Coronary artery (tissue), 2 donors: ENCODE data around the gene NEURL2.
A peak's percentile ranks its signal among the peaks of the same experiment; 100 is the strongest.

Source experiments
- DNase-seq: peaks from one replicate; pipeline ENCODE4 v3.0.0-alpha.2; 2017; ENCODE audit warnings: low spot score
- H3K27ac ChIP-seq, 2 donors: fragments of 200-600 bp; sonication (generic); one replicate each; pipeline ENCODE4 v1.5.1; 2016 to 2019
- H3K4me3 ChIP-seq: fragments of 200-600 bp; sonication (generic); 2 replicates; pipeline ENCODE4 v1.5.1; 2016; ENCODE audit warnings: mild to moderate bottlenecking, moderate library complexity
- CTCF ChIP-seq: fragments of 200-600 bp; sonication (generic); IDR thresholded peaks from one replicate; pipeline ENCODE4 v1.5.1; 2019; ENCODE audit warnings: antibody characterized with exemption

Gene NEURL2

GRCh38 chr20:45848969-45849582 lies 41.9 kb downstream of the NEURL2 start:
- no peak overlapping the region for H3K27ac ChIP-seq
- DNase-seq, result no peak
- no peak for TF ChIP-seq CTCF

DNA sequence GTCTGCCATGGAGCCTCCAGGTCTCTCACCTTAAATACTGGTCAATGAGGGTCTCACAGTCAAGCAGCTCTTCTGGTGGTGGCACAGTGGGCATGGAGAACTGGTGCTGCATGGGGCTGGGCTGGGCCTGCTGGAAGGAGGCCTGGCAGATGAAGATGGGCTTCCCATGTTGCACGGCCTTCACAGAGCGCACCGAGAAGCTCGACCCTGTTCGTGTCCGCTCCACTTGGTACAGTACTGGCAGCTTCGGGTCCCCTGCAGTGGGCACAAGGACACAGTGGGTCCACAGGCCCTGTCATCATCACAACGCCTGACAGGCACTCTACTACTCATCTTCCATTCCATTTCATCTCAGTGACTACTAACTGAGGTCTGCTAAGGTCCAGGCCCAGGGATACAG lies 42.6 kb downstream of the NEURL2 start:
- DNase-seq, result no peak
- Histone ChIP-seq H3K27ac (no peak overlapping the region), H3K4me3 (no peak overlapping the region)
- no peak for TF ChIP-seq CTCF

More at GRCh38 chr20:45848969-45849582, 41.9 kb downstream of the NEURL2 start:
- H3K4me3 ChIP-seq, result no peak overlapping the region

DNA sequence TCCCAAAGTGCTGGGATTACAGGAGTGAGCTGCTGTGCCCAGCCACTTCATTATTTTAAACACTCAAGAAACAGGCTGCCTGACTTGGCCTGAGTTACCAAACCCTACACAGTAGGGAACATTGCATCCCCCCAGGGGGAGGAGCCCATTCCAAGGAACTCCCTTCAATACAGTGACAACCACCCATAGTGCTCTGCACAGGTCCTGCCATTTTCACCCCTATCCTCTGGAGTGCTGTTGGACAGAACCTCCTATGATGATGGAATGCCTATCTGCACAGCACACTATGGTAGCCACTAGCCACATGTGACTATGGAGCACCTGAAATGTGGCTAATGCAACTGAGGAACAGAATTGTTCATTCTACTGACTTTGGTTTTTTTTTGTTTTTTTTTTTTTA lies 45.6 kb downstream of the NEURL2 start:
- DNase-seq, result no peak
- TF ChIP-seq CTCF, result no peak
- no peak overlapping the region for H3K27ac ChIP-seq
- H3K4me3 ChIP-seq, result no peak overlapping the region

DNA sequence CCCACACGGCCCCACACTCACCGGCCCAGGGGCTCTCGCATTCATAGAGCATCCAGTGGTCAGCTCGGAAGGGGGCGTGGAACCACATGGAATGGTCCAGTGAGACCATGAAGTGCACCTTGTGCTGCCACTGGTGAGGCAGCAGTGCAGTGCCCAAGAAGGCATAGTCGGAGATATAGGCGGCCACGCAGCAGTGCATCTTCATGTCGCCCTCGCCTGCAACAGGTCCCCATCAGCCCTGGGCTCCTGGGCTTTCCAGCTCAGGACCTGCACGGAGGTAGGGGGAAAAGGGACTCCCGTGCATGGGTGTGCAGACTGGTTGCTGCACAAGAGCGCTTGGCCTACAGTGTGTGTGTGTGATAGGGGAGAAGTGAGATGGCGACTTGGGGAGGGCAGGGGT lies 47.5 kb downstream of the NEURL2 start:
- TF ChIP-seq CTCF, result no peak
- H3K4me3 ChIP-seq, result no peak overlapping the region
- no peak for DNase-seq
- H3K27ac ChIP-seq, result no peak overlapping the region

DNA sequence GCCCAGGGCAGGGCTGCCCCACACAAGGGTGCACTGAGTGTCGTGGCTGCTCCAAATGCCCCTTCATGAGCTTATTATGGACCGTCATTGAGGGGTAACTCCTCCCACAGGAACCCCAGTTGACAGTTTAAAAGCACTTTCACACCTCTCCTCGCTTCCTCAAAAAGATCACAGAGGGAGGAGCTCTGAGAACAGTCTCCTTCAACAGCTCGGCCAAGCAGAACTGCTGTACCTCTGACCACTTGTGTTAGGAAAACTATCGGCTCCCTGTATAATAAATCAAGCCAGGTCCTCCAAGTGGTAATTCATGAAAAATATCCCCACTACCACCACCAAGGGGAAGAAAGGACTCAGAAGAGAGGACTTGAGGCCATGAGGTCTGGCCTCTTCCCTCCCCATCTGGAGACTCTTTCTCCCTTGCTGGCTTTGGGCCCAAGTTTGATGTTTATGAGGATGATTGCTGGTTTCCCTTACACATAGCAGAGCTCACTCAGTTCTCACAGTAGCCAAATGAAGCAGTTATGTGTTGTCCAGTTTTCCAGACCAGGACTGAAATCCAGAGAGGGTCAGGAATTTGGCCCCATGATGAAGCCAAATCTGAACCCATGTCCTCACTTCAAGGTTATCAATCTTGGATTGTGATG lies 48.7 kb downstream of the NEURL2 start:
- TF ChIP-seq CTCF, result no peak
- Histone ChIP-seq H3K4me3 (no peak overlapping the region), H3K27ac (peak overlapping the region in 1 of 2 donors; percentile 43)
- DNase-seq, result no peak

DNA sequence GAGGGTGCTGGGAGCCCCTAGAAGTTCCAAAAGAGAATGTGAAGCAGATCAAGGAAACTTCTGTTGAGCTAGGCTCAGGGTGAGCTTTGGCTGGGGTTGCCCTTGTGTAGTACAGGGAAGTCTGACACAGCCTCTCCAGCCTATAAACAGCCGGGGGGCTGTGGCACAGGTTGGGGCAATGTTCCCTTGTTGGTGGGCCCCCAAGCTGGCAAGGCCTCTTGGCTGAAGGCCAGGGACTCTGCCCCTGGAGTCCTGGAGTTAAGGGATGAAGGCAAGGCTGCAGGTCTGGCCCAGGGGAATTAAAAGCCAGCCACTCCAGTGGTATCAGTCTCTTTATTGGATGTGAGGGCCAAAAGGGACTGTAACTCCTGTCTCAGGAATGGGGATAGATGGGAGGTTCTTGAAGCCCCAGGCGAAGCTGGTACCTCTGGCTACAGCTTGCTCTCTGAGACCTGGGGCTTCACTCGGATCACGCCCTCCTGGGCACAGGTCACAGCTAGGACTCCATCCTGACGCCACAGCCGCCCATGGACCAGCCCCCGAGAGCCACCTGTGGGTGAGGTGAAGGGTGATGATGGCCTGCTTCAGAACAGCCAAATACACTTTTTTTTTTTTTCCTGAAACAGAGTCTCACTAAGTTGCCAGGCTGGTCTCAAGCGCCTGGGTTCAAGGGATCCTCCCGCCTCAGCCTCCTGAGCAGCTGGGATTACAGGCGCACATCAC lies 49.4 kb downstream of the NEURL2 start:
- H3K27ac ChIP-seq, result peak overlapping the region in 1 of 2 donors; percentile 43
- H3K4me3 ChIP-seq, result no peak overlapping the region
- DNase-seq, result no peak
- no peak for TF ChIP-seq CTCF
